Iris pigment epithelial cell (primary cell): Measurements from ENCODE around the gene MEI1.
"Not testable (repeated sequence)": the region's sequence is repeated elsewhere in the genome, so short reads cannot be mapped to it uniquely, and the experiment has no call there.

ENCODE experiments used
- DNase-seq: peaks from one replicate; pipeline ENCODE4 v3.0.0-alpha.2; 2011; ENCODE audit warnings: low read depth

Gene MEI1

DNA sequence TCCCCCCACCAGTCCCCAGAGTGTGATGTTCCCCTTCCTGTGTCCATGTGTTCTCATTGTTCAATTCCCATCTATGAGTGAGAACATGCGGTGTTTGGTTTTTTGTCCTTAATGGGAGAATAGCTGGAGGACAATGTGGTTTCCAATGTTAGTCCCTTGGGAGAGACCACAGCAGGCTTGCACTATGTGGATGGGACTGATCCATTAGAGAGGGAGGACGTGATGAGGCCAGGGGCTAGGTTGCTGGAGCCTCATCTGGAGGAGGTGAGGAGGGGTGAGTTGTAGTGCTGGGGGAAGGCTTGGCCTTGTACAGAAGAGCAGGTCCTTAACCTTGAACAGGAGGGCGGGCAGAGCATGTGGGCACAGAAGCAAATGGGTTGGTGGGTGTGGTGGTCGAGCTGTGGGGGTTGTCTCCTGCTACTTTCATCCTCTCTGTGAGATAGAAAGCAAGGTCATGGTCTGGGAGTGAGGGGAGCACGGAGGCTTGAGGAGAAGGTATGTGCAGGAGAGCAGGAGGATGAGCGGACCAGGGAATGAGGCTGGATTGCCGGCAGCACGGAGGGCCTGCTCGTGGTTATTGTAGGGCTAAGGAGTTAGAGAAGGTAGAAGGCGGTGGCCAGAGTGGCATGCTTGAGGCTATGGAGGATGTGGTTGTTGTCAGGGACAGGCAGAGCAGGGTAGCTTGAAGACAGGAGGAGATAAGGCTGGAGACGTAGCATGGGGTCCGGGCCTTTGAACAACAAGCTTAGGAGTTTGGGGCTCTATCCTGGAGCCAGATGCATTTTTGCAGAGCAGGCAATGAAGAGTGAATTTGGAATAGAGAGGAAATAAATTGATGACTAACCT, 122.4 kb downstream of the MEI1 start:
- no peak for DNase-seq

DNA sequence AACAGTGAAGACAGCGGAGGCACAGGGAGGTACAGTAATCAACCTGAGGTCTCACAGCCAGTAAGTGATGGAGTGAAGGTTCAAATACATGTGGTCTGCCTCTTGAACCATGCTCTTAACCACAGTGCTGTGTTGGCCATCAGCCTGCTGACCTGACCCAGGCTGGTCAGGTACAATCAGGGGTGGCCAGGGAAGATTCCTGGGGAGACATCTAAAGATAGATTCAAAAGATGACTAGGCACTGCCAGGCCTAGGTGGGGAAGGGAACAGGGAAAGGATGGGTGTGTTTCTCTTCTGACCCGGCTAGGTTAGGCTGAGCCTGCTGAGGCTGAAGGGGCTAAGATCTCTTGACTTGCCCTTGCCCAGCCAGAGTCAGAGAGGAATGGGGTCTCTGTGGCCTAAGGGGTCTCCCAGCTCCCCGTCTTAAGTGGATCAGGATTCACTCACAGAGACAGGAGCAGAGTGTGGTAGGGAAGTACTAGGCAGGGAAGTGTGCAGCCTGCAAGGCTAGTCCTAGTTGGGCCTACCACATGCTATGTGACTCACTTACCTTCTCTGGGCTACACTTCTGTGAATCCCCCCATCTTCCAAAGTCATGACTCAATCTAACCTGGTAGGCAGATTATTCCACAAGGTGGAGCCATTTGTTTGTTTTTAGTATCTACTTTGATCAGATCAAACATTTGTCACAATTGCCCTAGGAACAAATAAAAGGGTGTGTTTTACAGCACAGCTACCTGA, 123.2 kb downstream of the MEI1 start:
- DNase-seq = peak; percentile 81

DNA sequence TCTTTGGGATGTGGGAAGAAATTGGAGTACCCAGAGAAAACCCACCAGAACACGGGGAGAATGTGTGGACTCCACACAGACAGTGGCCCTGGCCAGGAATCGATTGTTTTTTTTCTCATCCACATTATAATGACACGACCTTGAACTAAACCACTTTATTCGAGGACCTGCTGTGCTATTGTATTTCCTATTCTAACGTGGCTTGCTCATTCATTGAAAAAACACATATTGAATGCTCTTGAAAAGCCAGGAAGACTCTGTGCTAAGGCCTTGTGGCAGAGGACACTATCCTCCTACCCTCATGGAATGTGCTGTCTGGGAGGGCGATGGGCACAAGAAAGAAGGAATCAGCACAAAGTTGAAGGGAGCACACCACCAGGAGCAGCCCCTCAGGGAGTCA, 124.5 kb downstream of the MEI1 start:
- DNase-seq = no peak

DNA sequence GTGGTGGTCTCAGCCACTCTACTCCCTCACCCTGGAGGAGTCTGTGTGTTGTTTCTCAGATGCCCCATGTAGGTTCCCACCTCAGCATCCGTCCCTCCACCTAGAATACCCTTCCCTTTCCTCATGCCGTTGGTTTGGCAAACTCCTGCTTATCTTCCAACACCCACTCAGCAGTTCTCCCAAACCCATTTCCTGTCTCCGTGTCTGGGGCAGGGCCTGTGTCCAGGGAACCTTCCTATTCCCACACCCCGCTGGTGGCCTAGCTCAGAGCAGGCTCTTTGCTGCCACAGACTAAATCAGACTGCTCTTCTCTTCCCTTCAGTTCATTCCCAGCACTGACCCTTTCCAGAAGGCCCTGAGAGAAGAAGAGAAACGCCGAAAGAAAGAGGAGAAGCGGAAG, 126.1 kb downstream of the MEI1 start:
- no peak for DNase-seq

DNA sequence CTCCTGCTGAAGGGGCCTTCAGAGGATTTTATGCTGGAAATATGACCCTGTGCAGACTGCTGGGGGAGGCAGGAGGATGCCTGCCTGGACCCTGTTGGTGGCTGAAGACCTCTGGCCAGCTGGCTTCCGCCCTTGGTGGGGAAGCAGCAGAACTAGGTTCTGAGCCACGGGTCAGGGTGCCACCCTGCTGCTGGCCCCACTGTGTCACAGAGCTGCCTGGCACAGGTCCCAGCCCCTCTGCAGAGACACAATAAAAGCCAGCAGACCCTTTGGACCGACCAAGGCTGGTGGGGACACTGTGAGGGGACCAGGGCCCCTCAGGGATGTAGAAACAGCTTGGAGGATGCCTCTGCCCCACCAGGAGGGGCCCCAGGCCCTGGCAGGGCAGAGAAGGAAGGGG, 126.7 kb downstream of the MEI1 start:
- DNase-seq = no peak

DNA sequence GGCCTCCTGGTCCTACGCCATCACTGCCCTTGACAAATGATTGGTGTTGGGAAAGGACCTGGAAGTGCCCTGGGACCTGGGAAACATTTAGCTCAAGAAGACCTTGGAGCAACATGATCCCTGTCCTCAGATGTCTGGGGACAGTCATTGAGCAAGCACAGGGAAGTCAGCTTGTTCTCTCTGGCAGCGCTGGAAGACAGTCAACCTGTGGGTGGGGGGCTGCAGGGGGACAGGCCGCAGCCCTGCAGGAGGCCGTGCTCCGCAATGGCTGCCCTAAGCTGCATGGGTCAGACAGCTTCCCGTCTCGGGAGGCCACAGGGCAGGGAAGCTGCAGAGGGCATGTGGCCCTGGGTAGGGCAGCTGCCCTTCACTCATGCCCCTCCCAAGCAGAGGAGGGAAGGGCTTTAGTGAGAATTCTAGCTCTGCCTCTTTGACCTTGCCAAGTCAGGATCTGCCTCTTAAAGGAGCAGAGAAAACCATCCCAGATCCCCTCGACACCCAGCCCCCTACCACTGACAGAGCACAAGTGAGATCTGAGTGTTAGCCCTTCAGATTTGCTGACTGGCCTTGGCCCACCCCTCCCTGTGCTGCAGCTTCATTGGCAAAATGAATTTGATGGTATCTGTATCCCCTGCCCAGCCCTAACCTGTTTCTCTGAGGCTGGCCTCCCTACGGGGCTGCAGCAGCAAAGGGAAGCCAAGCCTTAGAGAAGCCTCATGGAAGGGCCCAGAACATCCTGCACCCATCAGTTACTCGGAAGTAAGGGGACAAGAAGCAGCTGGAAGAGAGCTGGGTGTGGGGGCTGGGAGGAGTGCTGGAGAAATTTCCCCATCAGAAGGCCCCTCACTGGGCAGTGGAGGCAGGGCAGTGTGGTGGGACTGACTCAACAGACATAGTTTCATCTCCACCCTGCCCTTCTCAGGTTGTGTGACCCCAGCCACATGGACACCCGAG, 127.4 kb downstream of the MEI1 start:
- DNase-seq = no peak

DNA sequence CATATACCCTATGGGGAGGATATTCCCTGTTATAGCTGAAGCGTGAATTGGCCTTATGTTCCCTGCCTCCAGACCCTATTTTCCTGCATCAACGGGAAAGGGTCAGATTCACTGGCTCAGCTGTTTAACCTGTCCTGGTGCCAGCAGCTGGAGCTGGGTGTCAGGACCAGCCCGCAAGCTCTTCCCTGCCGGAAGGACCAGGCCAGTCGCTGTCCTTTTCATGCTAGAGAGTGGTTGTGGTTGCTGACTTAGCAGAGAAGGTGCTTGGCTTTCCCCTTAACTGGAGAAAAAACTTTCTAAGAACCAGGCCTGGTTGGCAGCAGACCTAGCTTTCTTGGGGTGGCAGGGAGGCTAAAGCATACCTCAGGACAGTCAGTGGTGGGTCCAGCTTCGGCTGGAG, 128.4 kb downstream of the MEI1 start:
- DNase-seq = no peak

DNA sequence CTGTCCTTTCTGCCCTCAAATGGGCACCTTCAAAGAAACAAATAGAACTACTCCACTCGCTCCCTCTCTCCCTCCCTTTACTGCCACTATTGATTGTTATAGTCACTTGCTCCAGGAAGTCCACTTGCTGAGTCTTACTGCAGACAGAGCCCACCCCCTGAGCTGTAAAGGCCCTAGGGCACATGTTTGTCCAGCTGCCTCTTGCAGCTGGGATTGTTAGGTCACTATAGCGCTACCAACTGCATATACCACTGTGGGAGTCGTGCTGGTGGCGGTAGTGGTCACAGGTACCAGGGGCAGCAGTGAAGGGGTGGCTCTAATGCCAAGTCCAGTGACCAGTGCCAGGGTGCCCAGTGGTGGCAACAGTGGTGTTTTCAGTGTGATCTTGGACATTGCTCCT, 129.2 kb downstream of the MEI1 start:
- DNase-seq = no peak

DNA sequence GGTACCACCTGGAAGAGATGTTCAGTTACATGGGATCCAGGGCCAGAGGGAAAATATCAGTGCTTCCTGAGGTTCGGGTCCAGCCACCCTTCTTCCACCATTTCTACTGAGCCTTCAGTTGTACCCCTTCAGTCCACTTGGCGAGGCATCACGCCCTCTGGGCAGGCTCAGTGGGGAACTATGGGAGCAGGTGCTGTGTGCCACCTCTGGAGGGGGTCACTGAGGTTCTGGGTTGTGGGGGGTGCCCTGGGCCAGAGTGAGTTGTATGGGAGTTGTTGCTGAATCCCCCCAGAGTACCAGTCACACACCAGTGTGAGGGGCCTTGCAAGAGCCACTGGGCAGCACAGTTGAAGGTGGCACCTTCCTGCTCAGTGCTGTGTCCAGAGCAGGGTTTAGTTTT, 130.9 kb downstream of the MEI1 start:
- DNase-seq = no peak

DNA sequence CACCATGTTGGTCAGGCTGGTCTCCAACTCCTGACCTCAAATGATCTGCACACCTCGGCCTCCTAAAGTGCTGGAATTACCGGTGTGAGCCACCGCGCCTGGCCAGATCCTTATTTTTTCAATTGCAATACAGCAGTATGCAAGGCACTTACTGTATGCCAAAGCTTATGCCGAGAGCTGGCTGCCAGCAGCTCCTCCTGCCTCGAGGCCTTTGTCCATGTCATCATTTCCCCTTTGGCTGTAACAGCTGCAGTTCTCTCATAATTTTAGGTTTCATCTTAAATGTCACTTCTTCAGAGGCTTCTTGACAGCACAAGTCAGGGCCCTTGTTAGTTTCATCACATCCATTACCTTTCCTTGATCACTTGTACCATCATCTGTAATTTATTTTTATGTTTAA, 132.1 kb downstream of the MEI1 start:
- DNase-seq = peak; percentile 27

DNA sequence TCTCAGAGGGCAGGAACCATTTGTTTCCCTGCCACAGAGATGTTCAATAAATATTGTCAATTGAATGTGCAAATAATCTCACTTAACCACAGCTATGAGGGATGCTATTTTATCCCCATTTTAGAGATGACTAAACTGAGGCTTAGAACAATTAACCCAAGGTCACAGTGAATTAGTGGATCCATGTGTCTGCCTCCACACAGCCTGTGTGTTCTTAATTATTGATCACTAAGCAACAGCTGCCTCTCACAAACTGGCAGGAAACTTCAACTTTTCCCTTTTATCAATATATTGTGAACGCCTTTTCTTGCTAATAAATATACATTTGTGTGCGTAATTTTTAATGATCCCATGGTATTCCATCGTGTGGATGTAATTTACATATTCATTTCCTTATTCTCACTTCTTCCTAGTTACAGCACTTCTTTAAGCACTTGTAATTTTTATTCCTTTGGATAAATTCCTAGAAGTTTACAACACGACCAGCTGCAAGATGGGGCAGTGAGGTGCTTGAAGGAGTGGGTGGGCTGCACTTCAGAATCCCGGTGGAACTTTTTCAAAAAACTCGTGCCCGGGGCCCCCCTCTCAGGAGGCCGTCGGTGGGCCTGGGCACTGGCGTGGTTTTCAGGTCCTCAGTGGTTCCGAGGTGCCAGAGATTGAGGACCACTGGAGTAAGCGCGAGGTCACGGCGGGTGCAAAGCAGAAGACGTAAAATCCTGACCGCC, 132.7 kb downstream of the MEI1 start:
- peak; percentile 29 for DNase-seq

DNA sequence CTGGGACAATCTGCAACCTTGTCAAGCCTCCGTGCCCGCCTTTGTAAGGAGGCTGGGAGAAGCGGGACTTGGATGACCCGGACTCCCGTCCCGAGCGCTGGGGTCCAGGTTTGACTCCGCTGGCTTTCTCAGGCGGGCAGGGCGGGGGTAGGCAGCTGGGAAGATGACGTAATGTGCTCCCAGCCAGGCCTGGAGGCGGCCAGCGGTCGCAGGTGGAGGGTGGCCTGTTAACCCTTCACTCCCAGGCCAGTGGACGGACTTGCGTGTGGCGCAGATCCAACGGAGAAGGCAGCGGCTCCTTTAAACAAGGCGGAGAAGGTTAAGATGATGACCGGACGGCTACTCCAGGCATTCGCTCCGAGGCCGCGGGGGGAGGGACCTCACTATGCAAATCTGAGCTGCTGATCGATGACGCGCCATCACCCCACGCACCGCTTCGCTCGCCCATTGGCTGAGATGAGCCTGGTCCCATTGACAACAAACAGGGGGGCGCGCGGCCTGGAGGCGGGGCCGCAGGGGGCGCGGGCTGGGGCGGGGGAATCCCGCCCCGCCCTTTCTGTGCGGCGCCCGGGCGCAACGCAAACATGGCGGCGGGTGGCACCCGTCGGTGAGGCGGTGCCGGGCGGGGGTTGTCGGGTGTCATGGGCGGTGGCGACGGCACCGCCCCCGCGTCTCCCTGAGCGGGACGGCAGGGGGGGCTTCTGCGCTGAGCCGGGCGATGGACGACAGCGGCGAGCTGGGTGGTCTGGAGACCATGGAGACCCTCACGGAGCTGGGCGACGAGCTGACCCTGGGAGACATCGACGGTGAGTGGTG, 133.5 kb downstream of the MEI1 start, which contains the start of gene SREBF2:
Gene SREBF2, plus strand, starts transcription at position 553 of the 816 bp plus-strand sequence. Its CDS starts 166 bp downstream, at position 719.
- peak; percentile 100 for DNase-seq

DNA sequence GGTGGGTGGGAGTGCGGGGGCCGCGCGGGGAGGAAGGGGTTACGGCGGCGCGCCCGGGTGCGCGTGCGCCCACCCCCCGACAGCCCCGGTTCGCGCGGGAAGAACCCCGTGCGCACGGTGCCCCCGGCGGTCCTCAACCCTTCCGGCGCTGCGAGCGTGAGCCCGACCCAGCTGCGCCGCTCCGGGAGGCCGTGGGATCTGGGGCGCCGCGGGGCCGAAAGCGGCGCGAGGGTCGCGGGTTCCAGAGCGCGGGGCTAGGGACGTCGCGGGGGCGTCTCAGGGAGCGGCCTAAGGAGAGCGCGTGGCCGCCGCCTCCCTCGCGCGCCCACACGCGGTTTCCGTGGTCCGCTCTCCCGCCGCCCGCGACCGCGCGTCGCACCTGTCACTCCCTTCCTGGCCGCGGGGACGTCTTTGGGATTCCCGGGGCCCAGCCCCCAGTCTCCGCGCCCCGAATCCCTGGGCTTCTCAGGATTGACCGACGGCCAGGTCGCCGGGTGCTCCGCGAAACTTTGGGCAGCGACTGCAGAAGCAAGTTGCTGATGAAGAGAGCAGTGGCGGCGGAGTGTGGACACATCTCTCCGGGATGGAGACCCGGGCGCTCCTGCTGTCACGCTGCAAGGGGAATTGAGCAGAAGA, 134.2 kb downstream of the MEI1 start:
- peak; percentile 38 for DNase-seq

DNA sequence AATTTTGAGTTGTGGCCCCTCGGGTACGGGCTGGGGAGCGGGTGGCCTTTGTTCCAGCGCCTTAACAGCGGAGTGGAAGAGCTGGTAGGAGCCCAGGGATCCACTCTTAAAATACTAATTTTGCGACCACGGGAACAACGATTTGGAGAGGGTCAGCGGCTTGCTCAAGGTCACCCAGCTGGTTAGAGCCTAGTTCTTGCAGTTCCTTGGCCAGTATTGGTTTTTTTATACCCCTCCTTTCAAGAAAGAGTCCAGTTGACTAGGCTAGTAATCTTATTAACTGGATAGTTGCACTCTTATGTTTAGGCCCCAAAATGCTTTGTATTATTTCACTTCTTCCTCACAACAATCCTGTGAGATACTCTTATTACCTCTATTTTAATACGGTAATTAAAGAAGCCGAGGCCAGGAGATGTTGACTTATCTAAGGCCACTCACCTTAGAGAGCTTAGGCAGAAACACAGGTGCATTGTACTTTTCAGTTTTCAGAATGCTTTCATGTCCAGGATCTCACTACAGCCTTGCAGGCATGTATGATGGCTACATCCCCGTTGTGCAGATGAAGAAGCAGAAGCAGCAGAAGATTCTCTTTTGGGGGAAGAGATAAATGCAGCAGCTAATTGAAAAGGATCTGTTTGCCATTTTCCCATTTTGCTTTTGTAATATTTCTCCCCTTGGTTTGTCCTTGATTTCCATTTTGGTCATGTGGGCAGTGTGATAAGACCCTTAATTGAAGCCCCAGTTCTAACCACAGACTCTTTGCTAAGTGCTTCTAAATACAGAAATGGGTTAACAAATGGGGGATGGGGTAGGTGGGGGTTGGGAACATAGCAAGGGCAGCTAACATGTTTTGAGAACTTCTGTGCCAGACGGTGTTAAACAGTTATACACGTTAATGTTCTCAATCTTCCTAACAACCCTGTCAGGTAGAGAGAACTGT, 135.0 kb downstream of the MEI1 start:
- DNase-seq = no peak

DNA sequence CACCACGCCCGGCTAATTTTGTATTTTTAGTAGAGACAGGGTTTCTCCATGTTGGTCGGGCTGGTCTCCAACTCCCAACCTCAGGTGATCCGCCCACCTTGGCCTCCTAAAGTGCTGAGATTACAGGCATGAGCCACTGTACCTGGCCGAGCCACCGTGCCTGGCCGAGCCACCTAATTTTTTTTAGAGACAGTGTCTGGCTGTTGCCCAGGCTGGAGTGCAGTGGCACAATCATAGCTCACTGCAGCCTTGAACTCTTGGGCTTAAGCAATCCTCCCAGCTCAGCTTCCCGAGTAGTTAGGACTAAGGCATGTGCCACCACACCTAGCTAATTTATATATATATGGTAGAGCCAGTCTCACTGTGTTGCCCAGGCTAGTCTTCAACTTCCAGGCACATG, 136.2 kb downstream of the MEI1 start:
- DNase-seq = not testable (repeated sequence)

DNA sequence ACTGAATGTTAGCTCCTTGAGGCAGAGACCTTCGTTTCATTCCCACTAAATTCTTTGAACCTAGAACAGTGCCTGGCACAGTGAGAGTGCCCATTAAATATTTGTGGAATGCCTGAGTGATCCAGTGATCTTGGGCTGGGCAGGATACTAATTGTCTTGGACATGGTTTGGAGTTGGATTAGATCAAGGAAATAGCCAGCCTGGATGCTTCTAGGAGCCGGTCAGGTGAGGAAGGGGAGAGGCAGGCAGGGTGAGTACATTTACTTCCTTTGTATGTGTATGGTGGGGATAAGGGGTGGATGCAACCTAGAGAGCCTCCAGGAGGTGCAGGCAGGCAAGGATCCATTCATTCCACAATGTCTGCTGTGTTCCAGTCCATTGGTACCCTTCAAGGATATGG, 137.2 kb downstream of the MEI1 start:
- DNase-seq = no peak

DNA sequence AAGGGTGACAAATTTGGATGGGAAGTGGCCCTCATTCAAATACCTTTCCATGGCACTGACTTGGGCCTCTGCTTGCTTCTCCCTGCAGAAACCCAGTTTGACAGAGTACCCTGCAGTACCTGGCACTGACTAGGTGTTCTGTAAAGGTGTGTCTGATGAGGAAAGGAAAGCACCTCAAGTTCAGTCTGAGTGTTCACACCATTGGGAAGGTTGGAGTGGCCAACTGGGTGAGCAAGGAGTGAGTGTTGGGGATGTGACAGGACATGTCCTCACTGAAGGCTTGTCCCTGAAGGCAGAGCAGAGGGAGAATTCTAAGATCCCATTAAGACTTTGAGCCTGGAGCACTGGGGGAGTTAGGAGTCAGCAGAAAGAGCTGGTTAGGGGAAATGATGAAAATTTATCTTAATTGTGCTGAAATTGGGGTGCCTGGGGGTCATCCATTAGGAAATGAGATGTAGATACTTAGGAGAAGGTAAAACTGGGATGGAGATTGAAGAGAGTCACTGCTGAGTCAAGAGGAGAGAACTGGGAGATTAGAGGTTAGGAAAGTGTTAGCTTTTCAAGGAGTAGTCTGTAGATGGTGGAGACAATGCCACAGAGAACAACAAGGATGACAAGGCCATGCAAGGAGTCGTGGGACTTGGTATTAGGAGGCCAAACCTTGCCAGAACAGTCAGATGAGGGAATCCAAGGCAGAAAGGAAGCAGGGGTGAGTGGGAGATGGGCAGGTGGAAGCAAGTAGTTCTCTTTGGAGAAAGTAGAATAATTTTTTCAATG, 139.7 kb downstream of the MEI1 start:
- DNase-seq = no peak

DNA sequence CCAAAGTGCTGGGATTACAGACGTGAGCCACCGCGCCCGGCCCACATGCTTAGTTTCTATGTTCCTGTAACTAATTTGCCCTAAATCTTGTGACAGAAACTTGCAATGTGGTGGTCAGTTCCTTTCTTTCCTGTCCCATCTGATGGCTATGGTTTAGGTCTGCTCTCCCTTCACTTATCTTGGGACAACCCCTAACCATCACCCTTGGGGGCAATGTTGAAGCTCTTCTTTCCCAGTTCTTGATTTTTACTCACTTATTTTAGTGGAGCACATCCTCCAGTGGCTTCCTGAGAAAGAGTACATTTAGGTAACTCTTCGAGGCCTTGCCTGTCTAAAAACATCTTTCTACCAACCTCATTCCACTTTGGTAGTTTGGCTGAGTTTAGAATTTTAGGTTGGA, 140.9 kb downstream of the MEI1 start:
- DNase-seq = no peak
